ENCODE data around the gene DNA2. TPM values are rescaled to one million over a fixed set of nuclear protein-coding genes. Genes with fewer than 3 reads are reported as not detected.

The DNA2 gene
- total RNA-seq, 1 experiment from 2014 or later: 15.6 TPM

Other genes with a start within 250 kb of the DNA2 start
- gene ATOH7, start 239.9 kb downstream of the DNA2 start, total RNA-seq (2014; rRNA removed; shearing (Covaris generic)): 0.10 TPM in 1 of 2 replicates, not detected in the other
- 17.8 and 20.2 TPM in 2 replicates for gene HNRNPH3, start 139.9 kb downstream of the DNA2 start, total RNA-seq (2014; rRNA removed; shearing (Covaris generic))
- gene PBLD, start 139.0 kb downstream of the DNA2 start, total RNA-seq (2014; rRNA removed; shearing (Covaris generic)): 1.4 and 2.5 TPM in 2 replicates
- 13.7 and 18.5 TPM in 2 replicates for gene RUFY2, start 64.7 kb downstream of the DNA2 start, total RNA-seq (2014; rRNA removed; shearing (Covaris generic))
- 5.3 and 6.6 TPM in 2 replicates for gene SLC25A16, start 55.5 kb upstream of the DNA2 start, total RNA-seq (2014; rRNA removed; shearing (Covaris generic))
- gene TET1, start 88.4 kb upstream of the DNA2 start, total RNA-seq (2014; rRNA removed; shearing (Covaris generic)): 4.1 and 6.1 TPM in 2 replicates
- gene CCAR1, start 249.3 kb upstream of the DNA2 start, total RNA-seq (2014; rRNA removed; shearing (Covaris generic)): 34.8 and 55.2 TPM in 2 replicates

All from RPMI7951 (cell line).